HG02870 (cell line): Measurements from ENCODE around the gene SLC25A21.

ENCODE experiments used
- ATAC-seq: cut with Tn5 transposase; IDR thresholded peaks from one replicate; pipeline ENCODE4 v1.9.1; 2021; ENCODE audit warnings: mild to moderate bottlenecking, moderate library complexity; ENCODE audit not compliant: unreplicated experiment

The SLC25A21 gene

GRCh38 chr14:37051153-37051552 lies 121.3 kb downstream of the SLC25A21 start:
- no peak for ATAC-seq

DNA sequence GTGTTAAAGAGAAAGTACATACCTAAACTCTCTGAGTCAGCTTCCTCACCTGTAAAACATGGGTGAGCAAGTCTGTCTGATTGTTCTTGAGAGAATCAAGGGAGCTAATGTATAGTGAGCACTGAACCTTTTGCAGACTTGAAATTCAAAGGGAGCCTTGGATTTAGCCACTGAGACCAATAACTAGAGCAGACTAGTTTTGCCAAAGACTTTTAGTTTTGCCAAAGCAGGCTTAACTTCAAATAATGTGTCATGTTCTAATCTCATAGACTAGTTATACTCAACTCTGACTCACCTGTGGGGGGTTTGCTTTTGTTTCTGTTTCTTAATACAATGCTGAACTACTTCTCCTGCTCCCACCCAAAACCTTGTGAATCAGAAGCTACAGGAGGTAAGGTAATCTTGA lies 123.7 kb downstream of the SLC25A21 start:
- ATAC-seq = no peak

- no peak for ATAC-seq
Observed at GRCh38 chr14:37047996-37048395, 124.4 kb downstream of the SLC25A21 start.

DNA sequence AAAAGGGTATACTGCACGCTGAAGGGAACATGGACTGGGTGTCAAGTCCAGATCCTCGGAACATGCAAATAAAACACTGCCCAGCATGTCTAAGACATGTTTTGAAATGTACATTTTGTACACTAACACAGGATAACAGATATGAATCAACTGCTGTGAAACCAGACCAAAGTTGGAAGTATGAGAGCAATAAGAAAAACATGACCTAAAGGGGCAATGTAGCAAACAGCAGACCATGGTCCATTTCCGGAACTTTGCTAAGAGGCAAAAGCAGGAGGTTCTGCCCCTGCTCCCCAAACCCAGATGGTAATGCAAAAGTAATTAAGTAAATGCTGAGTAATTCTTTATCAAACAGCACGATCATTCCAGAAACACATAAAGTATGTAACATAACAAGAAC lies 125.2 kb downstream of the SLC25A21 start:
- no peak for ATAC-seq

- ATAC-seq = no peak
Observed at GRCh38 chr14:37046815-37047214, 125.6 kb downstream of the SLC25A21 start.

GRCh38 chr14:37045340-37046061 lies 126.9 kb downstream of the SLC25A21 start:
- ATAC-seq = no peak

- ATAC-seq = no peak
Observed at GRCh38 chr14:37037636-37038387, 134.6 kb downstream of the SLC25A21 start.

DNA sequence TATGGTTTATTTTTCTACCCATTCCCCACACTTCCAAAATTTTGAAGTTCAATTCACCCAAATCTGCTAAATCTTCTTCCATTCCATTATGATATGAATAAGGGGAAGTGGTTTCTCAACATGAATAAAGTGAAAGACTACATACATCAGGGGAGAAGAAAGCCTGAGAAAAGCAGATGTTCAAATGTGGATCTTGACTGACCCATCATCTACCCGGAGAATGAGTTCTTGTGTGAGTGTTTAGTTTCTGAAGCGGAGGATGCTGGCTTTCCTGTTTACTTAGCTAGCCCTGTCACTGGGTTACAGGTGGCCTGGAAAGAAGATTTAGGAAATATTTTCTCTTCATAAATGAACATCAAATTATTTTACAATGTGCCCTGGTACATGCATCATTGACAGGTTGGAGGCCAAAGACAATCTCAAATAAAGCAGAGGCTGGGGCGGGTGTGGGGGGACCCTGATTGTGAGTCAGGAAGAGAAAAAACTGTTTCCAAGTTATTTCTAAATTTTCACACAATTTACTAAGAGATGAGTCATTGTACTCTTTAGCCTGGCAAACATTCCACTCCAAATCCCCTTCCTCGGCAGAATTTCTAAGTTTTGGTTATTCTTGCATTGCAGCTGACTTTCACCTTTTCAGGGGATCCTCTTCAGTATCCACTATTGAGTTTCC lies 135.6 kb downstream of the SLC25A21 start:
- peak; percentile 46 for ATAC-seq

GRCh38 chr14:37035401-37035800 lies 137.0 kb downstream of the SLC25A21 start:
- ATAC-seq = no peak

DNA sequence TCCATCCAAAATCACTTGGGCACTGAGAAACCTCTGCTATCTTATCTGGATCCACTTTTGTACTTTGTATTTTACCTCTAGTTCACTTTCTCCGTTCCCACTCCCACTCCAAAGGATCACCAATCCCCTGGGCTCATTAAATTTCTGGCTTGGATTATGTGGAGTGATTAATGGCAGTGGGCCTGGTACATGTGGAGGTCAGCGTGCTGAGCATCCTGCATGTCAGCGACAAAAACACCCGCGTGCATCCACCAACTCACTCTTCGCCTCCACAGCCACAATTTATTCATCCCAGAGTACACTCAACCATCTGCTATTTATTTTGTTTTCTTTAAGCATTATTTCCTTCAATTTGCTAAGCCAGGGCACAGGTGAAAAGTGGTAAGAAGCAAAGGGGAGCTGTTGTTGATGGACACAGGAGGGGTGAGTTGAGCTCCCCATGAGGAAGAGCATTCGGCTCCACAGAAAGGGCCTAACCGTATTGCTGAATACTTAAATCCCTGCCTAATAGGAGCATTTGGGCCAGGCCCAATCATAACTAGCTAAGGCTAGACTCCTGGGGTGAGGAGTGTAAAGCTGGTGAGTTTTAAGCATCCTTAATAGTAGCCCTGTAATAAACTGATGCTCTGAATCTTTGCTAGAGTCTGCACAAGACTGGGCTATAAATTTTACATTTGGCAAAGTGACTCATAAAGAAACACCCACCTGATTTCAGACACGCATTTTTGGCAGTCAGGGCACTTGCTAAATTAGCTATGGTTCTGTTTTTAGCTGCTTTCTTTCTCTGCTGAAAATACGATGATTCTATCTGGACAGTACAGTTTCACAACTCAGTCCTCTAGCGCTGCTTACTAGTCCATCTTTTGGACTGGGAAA lies 137.8 kb downstream of the SLC25A21 start:
- ATAC-seq = peak; percentile 85

DNA sequence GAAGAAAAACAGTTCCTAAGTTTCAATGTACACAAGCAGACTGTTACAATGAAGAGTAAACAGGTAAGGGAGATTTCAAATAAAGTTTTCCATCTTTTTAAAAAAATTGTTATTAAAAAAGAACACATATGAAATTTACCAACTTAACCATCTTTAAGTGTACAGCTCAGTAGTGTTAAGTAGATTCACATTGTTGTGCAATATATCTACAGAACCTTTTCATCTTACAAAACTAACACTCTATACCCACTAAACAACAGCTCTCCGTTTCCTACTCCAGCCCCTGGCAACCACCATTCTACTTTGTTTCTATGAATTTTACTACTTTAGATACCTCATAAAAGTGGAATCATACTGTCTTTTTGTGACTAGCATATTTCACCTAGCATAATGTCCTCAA lies 139.5 kb downstream of the SLC25A21 start:
- ATAC-seq = no peak

GRCh38 chr14:37027188-37027824 lies 145.1 kb downstream of the SLC25A21 start:
- ATAC-seq = no peak

DNA sequence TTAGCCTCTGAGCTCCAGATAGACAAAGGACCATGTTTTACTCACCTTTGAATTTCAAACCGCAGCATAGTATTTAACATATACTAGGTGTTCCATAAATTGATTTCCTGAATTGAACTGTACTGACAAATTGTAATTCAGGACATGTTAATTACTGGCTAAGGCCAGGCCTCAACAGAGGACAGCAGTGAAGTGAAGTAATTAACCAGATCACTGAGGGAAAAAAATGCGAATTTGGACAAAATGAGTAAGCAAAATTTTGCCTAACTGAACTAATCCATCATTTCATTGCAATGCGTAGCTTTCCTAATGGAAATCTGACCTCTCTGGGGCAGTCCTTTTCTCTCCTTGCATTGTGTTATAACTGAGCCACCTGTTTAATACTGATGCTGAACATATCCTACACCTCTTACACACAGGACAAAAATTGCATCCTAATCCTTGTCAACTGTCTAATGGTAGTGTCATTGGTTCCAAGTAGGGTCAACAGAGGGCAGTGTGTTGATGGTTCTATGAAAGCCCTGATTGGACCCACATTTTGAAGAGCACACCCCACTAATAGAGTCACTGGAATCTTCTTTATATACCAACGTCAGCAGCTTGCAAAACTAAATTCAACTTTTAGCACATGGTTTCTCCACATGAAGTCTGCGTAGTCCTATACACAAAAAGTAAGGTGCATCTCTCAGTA lies 148.4 kb downstream of the SLC25A21 start:
- no peak for ATAC-seq

GRCh38 chr14:37021390-37021789 lies 151.0 kb downstream of the SLC25A21 start:
- ATAC-seq = no peak

- no peak for ATAC-seq
Observed at GRCh38 chr14:37019488-37019887, 152.9 kb downstream of the SLC25A21 start.

- no peak for ATAC-seq
Observed at GRCh38 chr14:37018571-37019240, 153.7 kb downstream of the SLC25A21 start.

GRCh38 chr14:37013078-37013477 lies 159.3 kb downstream of the SLC25A21 start:
- no peak for ATAC-seq

DNA sequence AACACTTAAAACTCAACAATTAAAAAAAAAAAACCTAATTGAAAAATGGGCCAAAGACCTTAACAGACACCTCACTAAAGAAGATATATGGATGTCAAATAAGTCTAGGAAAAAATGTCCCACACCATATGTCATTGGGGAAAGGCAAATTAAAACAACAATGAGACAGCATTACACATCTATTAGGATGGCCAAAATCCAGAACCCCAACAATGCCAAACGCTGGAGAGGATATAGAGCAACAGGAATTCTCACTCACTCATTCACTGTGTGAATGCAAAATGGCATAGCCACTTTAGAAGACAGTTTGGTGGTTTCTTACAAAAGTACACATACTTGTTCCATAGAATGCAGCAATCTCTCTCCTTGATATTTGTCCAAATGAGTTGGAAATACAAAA lies 173.7 kb downstream of the SLC25A21 start:
- no peak for ATAC-seq

DNA sequence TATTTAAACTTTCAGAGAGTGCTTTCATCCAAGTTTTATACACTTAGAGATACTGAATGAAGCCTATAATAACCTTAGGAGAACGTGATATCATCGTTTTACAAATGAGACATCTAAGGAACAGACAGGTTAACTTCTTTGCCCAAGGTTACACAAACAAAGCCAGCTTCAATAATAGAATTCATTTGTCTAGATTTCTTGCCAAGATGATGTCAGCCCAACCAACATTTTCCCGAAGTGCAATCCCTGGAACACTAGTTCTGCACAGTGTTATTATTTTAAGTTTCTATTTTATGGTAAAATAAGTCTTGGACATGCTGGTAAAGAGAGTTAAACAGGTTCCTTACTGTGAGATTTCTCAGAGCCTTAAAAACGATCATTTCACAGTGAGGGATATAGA lies 174.6 kb downstream of the SLC25A21 start:
- no peak for ATAC-seq
